Tibial nerve (tissue), 3 donors: Measurements from ENCODE around the gene SMG1.

Experiments
- POLR2A ChIP-seq, 2 donors: fragments of 450-650 bp; IDR thresholded peaks; one replicate each; pipeline ENCODE4 v1.6.1; 2017; ENCODE audit warnings: antibody characterized with exemption in 2 of 2, mild to moderate bottlenecking in 2 of 2, moderate library complexity in 2 of 2
- TF ChIP-seq, protein P1 (sequence below), 5 experiments: fragments of 200-600 bp in 3 of 5; fragments of 450-650 bp in 2 of 5; sonication (generic) in 3 of 5; IDR thresholded peaks; one replicate each; pipeline ENCODE4 v1.5.1; 2016 to 2019; ENCODE audit warnings: antibody characterized with exemption in 5 of 5, mild to moderate bottlenecking in 3 of 5, moderate library complexity in 2 of 5

DNA sequence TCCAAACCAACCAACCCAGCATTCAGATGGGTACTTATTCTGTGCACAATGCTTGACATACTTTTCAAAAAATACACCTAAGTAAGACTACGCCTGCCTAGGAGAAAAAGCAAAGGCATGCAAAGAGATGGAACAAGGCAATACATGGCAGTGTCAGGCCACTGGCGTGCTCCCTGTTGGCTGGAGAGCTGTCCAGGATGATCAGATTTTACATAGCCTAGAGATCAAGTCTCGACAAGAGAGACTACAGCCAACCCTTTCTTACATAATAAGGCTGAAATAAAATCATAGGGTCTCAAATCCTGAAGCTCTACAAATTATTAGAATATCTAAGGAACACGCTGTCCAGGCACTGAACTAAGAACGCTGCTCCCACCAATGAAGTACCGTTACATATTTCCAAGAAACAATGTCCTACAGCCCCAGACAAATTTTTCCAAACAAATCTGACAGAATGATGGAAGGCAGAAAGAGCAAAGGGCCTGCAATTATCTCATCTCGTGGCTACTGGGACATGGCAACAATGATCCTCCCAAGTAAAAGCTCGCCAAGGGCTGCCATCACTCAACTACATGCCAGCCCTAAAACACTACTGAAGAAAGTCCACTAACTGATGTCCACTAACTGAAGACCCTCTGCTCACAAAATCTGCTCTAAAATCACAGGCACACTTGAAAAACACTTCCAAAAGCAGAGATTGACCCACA is 141.1 kb downstream of the SMG1 start:
- TF ChIP-seq, protein P1, sequence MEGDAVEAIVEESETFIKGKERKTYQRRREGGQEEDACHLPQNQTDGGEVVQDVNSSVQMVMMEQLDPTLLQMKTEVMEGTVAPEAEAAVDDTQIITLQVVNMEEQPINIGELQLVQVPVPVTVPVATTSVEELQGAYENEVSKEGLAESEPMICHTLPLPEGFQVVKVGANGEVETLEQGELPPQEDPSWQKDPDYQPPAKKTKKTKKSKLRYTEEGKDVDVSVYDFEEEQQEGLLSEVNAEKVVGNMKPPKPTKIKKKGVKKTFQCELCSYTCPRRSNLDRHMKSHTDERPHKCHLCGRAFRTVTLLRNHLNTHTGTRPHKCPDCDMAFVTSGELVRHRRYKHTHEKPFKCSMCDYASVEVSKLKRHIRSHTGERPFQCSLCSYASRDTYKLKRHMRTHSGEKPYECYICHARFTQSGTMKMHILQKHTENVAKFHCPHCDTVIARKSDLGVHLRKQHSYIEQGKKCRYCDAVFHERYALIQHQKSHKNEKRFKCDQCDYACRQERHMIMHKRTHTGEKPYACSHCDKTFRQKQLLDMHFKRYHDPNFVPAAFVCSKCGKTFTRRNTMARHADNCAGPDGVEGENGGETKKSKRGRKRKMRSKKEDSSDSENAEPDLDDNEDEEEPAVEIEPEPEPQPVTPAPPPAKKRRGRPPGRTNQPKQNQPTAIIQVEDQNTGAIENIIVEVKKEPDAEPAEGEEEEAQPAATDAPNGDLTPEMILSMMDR (IDR thresholded peaks at IDR 0.05), result no peak
- TF ChIP-seq POLR2A (IDR thresholded peaks at IDR 0.05), result no peak
